ENCODE results near the gene DGLUCY.
"Not testable (repeated sequence)": the region's sequence is repeated elsewhere in the genome, so short reads cannot be mapped to it uniquely, and the experiment has no call there.

Gene DGLUCY

DNA sequence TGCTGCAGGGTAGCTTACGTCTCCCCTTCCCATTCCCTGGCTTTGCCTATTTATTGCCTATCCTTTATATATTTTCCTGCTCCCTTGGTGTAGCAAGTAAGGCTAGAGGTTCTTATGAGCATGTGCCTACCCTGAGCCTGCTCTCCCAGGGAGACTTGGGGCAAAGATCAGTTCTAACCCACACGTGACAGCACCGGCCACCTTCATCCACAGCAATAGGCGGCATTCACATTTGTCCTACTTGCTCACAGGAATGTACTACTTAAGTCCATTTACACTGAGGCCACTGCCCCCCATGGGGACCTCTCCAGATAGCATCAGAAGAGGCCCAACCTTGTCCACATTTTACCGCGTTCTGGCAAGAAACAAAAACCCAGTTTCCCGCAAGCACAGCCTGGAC, 122.0 kb downstream of the DGLUCY start:
- no peak for DNase-seq

GRCh38 chr14:91237219-91237618, 123.3 kb downstream of the DGLUCY start:
- DNase-seq = no peak

- peak; percentile 62 for DNase-seq
Measured at GRCh38 chr14:91238085-91238484, 124.2 kb downstream of the DGLUCY start.

GRCh38 chr14:91238661-91239060, 124.8 kb downstream of the DGLUCY start:
- no peak for DNase-seq

- peak; percentile 67 for DNase-seq
Measured at GRCh38 chr14:91241863-91242262, 128.0 kb downstream of the DGLUCY start.

DNA sequence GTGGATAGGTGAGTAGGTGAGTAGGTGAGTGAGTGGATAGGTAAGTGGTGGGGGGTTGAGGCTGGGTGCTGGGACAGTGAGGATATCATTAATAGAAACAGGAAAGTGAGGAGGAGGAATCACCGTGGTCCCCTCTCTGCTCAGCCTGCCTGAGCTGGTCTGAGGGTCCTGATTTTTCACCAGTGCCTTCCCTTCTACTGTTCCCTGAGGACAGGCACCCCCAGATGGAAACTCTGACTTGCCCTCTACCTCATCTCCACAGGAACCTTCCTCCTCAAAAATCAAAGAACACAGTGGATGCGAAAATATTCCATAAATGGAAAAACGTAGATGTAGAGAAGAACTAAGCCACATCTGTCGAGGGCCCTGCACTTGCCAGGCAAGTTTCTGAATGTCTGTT, 128.8 kb downstream of the DGLUCY start:
- no peak for DNase-seq

DNA sequence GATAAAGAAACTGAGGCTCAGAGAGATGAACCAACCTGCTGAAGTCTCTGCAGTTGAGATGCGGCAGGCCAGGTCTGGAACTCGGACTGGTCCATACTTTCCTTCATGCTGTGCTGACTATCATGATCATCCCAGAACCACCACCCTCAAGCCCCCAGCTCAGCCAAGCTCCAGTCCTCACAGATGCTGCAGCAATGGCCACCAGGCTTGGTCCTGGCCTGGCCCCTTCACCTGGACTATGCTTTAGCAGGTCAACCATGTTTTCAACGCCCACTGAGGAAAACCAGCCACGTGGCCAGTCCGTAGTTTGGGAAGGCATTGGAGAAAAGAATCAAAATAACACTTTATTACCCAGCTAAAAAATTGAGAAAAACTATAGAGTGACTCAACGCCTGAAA, 129.2 kb downstream of the DGLUCY start:
- no peak for DNase-seq

DNA sequence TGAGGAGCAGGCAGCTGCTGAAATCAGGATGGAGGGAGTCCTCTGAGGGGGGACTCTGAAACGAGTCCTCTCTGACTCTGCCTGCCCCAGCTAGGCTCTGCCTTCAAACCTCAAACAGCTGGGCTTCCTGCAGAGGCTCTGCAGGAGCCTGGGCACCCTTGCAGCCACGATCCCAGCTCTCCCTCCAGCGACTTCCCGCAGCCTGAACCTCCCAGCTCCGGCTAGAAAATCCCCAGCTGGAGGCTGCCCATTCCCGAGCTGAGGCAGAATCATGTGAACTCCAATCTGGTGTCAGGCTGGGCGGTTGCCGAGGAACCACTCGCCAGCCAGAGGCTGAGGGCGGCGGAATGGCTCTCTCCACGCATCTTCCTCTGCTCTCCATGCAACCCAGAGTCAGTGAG, 130.6 kb downstream of the DGLUCY start, which contains the start of gene GPR68:
Gene GPR68, minus strand, starts transcription at position 204 of the 401 bp plus-strand sequence. CDS start 9,654 bp downstream, outside the sequence.
- DNase-seq = peak; percentile 71

DNA sequence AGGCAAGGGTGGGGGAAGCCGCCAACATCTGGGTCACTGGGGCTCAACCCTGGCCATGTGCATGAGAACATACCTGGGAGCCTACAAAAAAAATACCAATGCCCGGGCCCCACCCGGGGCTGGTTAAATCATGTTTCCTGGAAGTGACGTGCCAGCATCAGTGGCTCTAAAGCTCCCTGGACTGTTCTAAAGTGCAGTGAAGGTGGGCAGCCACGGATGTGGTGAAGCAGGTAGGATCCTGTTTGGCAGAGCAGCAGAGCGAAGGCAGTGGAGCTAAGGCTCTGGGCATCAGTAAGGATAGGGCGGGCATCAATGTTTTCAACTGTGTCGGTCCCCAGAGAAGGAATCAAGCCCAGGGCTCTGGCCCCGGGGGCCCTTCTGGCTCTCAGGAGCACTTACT, 131.2 kb downstream of the DGLUCY start:
- DNase-seq = no peak

DNA sequence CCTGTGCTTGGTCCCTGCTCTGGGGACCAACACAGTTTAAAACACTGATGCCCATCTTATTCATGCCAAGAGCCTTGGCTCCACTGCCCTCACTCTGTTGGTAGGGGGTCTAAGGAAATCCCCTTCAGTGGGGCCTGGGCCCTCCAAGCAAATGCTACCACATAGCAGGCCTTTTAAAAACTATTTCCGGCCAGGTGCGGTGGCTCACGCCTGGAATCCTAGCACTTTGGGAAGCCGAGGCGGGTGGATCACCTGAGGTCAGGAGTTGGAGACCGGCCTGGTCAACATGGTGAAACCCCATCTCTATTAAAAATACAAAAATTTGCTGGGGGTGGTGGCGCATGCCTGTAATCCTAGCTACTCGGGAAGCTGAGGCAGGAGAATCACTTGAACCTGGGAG, 131.7 kb downstream of the DGLUCY start:
- DNase-seq = not testable (repeated sequence)

GRCh38 chr14:91246051-91246852, 132.4 kb downstream of the DGLUCY start:
- DNase-seq = no peak

DNA sequence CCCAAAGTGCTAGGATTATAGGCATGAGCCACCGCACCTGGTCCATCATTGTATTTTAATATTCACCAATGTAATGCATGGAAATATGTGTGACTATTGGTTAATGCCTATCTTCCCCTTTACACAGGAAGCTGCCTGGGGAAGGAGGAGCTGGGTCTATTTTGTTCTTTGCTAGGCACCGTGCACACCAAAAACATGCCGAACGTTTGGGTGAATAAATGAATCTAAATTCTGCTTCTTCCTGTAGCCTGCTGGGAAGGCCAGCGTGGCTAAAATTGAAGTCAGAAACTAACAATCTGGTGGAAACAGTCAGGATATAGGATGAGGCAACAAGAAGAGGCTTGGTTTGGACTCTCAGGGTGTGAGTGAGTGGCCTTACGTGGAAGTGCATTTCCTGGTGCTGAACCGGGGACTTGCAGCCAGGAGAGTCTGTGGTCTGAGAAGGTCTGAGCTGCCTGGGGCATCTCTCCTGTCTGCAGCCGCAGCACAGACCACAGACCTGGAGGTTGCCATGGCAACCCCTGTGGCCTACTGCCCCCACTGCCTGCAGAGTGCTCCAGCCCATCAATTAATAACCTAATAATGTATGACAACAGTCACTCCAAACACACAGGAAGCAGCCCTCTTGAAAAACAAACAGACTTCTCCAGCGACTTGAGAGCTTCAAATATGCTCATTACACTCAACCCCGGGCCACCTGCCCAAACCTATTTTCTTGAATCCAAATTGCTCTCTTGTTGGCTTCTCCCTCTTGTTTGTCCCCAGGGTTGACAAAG, 136.2 kb downstream of the DGLUCY start:
- DNase-seq = no peak

DNA sequence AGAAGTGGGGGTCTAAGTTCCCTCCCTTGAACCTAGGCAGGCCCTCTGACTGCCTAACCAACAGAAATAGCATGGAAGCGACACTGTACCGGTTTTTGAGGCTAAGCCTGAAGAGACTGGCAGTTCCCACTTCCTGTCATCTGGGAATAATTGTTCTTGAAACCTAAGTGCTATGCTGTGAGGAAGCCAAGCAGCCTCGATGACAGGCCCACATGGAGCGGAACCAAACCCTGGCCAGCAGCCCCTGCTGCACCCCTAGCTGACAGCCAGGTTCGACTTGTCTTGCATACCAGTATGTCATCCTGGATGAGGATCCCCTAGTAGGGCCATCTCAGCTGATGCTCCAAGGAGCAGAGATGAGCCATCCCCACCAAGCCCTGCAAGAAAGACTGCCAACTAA, 137.0 kb downstream of the DGLUCY start:
- DNase-seq = no peak

DNA sequence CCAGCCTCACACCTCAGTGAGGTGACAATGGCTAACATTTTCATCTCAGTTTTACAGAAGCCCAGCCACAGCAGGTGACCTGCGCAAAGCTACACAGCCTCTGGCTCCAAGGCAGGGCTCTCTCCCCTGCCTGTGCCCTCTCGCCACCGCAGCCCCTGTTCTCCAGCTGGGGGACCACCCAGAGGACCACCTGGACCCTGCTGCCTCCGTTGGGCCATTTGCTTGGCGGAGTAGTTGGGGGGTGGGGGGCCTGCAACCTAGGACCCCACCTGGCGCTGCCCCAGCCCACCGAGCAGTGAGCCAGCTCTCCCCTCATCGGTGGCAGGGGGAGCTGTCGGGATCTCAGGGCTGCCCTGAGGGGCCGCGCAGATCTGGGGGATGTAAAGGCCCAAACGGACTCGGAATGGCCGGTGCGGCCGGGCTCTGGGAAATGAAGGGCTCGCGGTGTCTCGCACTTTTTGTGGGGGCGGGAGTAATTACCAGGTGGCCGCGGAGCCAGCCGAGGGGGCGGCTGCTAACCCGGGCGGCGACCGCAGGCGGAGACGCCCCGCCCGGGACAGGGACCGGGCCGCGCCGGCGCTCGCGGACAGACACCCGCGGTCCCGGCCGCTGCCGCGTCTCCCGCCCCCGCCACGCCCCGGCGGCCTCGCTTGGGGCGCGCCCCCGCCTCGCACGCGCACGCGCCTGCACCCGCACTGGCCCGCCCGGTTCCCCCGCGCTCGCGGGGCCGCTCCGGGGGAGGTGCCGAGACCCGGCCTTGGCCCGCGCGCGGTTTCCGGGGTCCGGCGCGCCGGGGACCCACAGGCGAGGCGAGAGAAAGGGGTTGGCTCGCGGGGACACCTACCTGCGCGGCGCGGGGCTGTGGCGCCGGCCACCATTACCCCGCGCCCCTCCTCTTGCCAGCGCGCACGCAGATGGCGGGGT, 139.3 kb downstream of the DGLUCY start:
- no peak for DNase-seq

DNA sequence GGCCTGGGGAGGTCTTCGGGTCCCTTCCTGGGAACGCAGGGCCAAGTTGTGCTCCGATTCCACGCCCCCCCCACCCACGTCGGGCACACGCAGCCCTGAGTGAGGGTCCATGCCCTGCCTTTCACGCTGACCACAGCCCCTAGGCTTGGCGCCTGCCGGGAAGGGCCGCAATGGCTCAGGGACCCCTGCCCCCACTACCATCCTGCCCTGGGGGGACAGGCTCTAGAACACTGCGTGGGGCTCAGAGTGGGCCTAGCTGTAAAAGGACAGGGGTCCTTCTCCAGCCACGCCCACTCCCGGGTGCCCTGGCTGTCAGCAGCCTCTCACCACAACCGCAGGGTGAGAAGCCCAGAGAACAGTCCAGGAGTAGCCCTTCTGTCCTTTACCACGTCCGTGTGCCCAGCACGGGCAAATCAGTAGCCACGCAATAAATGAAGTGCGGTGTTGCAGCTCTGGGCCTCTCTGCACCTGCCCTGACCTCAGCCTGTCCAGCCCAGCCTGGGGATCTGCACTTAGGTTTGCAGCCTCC, 140.0 kb downstream of the DGLUCY start:
- DNase-seq = no peak

- no peak for DNase-seq
Measured at GRCh38 chr14:91254461-91254860, 140.6 kb downstream of the DGLUCY start.

- no peak for DNase-seq
Measured at GRCh38 chr14:91255026-91255695, 141.3 kb downstream of the DGLUCY start.

GRCh38 chr14:91256661-91257060, 142.8 kb downstream of the DGLUCY start:
- no peak for DNase-seq

DNA sequence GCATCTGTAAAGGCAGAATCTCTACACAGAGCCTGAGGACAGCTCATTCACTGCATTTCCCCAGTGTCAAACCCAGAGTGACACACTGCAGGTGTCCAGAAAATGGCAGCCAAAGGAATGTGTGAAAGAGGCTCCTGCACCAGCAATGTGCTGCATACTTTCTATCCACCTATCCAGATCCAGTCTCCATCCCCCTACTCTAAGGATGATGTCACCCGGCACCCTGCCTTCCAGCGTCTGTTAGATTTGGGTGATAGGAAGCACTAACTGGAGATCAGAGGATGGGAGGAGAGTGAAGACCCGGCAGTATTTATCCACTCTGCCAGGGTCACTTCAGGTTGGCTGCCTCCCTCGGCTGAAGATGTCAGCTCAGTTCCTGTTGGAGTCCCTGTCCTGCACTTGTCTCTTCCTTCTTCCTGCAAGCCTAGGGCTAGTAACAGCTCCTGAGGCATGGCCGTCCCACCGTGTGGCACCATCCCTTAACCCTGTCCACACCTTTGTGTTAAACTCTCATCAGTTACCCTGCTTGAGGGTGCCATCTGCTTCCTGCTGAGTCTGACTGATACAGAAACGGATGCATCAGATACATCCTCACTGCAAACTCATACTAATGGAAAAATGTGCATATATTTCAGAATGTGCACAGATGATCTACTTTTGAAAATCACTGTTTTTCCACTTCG, 143.6 kb downstream of the DGLUCY start:
- no peak for DNase-seq

GRCh38 chr14:91258011-91258618, 144.2 kb downstream of the DGLUCY start:
- peak; percentile 25 for DNase-seq

DNA sequence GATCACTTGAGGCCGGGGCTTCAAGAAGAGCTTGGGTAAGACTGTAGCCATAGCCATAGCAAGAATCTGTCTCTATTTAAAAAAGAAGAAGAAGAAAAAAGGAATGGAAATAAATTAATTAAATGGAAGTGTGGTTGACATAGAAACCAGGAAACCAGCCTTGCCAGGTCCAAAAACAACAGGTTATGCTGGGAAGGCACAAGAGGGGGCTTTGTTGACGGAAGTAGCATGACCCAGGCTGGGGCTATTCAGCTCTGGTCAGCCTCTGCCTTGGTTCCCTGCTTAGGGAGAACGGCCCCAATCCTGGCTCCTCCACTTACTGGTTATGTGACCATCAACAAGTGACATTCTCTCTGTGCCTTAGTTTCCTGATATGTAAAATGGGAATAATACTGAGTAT, 145.0 kb downstream of the DGLUCY start:
- no peak for DNase-seq
